ENCODE data around the gene UGT2A2. TPM values are rescaled to one million over a fixed set of nuclear protein-coding genes. Genes with fewer than 3 reads are reported as not detected.

UGT2A2 gene
- total and polyA plus RNA-seq, 2 experiments from 2014 or later = not detected

DNA sequence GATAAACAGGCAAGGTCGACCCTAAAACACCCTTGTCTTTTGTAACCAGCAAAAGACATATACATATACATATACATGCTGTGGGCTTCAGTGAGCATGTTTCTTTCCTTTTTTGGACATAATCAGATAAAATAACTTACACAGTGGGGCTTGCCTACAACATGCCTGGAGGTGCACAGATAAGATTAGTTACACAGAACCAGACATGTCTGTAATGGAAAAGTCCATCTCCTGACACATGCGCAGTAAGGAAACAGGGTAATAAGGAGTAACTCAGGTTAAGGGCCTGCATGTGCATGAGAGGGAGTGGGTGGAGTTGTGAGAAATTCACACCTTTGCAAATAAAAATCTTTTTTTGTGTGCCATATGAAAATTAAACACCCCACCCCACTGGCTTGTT is 10.2 kb upstream of the UGT2A2 start (continued):
- TF ChIP-seq, protein P1, sequence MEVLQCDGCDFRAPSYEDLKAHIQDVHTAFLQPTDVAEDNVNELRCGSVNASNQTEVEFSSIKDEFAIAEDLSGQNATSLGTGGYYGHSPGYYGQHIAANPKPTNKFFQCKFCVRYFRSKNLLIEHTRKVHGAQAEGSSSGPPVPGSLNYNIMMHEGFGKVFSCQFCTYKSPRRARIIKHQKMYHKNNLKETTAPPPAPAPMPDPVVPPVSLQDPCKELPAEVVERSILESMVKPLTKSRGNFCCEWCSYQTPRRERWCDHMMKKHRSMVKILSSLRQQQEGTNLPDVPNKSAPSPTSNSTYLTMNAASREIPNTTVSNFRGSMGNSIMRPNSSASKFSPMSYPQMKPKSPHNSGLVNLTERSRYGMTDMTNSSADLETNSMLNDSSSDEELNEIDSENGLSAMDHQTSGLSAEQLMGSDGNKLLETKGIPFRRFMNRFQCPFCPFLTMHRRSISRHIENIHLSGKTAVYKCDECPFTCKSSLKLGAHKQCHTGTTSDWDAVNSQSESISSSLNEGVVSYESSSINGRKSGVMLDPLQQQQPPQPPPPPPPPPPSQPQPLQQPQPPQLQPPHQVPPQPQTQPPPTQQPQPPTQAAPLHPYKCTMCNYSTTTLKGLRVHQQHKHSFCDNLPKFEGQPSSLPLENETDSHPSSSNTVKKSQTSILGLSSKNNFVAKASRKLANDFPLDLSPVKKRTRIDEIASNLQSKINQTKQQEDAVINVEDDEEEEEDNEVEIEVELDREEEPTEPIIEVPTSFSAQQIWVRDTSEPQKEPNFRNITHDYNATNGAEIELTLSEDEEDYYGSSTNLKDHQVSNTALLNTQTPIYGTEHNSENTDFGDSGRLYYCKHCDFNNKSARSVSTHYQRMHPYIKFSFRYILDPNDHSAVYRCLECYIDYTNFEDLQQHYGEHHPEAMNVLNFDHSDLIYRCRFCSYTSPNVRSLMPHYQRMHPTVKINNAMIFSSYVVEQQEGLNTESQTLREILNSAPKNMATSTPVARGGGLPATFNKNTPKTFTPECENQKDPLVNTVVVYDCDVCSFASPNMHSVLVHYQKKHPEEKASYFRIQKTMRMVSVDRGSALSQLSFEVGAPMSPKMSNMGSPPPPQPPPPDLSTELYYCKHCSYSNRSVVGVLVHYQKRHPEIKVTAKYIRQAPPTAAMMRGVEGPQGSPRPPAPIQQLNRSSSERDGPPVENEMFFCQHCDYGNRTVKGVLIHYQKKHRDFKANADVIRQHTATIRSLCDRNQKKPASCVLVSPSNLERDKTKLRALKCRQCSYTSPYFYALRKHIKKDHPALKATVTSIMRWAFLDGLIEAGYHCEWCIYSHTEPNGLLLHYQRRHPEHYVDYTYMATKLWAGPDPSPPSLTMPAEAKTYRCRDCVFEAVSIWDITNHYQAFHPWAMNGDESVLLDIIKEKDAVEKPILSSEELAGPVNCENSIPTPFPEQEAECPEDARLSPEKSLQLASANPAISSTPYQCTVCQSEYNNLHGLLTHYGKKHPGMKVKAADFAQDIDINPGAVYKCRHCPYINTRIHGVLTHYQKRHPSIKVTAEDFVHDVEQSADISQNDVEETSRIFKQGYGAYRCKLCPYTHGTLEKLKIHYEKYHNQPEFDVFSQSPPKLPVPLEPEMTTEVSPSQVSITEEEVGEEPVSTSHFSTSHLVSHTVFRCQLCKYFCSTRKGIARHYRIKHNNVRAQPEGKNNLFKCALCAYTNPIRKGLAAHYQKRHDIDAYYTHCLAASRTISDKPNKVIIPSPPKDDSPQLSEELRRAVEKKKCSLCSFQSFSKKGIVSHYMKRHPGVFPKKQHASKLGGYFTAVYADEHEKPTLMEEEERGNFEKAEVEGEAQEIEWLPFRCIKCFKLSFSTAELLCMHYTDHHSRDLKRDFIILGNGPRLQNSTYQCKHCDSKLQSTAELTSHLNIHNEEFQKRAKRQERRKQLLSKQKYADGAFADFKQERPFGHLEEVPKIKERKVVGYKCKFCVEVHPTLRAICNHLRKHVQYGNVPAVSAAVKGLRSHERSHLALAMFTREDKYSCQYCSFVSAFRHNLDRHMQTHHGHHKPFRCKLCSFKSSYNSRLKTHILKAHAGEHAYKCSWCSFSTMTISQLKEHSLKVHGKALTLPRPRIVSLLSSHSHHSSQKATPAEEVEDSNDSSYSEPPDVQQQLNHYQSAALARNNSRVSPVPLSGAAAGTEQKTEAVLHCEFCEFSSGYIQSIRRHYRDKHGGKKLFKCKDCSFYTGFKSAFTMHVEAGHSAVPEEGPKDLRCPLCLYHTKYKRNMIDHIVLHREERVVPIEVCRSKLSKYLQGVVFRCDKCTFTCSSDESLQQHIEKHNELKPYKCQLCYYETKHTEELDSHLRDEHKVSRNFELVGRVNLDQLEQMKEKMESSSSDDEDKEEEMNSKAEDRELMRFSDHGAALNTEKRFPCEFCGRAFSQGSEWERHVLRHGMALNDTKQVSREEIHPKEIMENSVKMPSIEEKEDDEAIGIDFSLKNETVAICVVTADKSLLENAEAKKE (CRISPR knock-in tag; IDR thresholded peaks at IDR 0.05) = no peak
- no peak for TF ChIP-seq EZH2phosphoT487 (IDR thresholded peaks at IDR 0.05; ENCODE audit: unreplicated experiment)
- no peak for TF ChIP-seq ZNF331 (CRISPR knock-in tag; IDR thresholded peaks at IDR 0.05; ENCODE audit: low read depth)
- TF ChIP-seq NANOG (IDR thresholded peaks at IDR 0.05; ENCODE audit: borderline replicate concordance) = no peak
- TF ChIP-seq ZNF114 (CRISPR knock-in tag; IDR thresholded peaks at IDR 0.05) = no peak

DNA sequence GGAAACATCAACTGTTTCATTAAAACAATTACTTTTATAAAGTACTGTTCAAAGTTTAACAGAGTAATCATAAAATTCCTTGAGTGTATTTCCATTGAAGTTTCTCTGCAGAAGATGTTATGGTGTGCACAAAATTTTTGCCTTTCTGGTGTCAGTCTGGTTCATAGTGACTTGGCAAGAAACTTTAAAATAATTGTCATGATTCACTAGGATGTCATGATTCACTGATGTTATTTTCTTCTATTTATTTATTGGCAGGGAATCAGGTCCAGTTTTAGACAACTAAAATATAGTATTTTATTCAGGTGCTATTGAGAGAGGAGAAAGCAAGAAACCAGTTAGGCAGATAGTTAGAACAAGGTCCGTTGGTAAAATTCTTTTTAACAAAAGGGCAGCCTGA is 9.8 kb upstream of the UGT2A2 start:
- no peak overlapping the region for H3K4me2 ChIP-seq
- H3K27ac Mint-ChIP-seq = no peak overlapping the region
- no peaks in the 10 kb centered on the region for H3K27me3 ChIP-seq (ENCODE audit: insufficient read depth)
- no peak overlapping the region for H3K4me3 Mint-ChIP-seq
- H3K4me1 Mint-ChIP-seq = no peaks in the 10 kb centered on the region
- H3K4me3 ChIP-seq = no peak overlapping the region
- no peaks in the 10 kb centered on the region for H3K79me2 ChIP-seq (replicated peaks; ENCODE audit: insufficient read depth)
- 0 out of 2 replicates have a peak overlapping the region, but pooled peaks have one; percentile 38 for H2AFZ ChIP-seq
- H3K9me2 ChIP-seq (ENCODE audit: insufficient read depth) = no peaks in the 10 kb centered on the region
- no peaks in the 10 kb centered on the region for H4K20me1 ChIP-seq (replicated peaks; ENCODE audit: insufficient read depth)
- no peaks in the 10 kb centered on the region for H3K4me1 ChIP-seq (ENCODE audit: insufficient read depth)
- H3F3A ChIP-seq (replicated peaks; ENCODE audit: low read depth) = no peaks in the 10 kb centered on the region
- H3K9me3 Mint-ChIP-seq = no peaks in the 10 kb centered on the region
- no peaks in the 10 kb centered on the region for H3K27me3 Mint-ChIP-seq (ENCODE audit: insufficient read depth, low read depth, poor library complexity)
- H3K36me3 ChIP-seq (ENCODE audit: insufficient read depth) = no peaks in the 10 kb centered on the region
- DNase-seq (ENCODE audit: low spot score) (no peak), ATAC-seq (no peak)
- no peaks in the 10 kb centered on the region for H3K36me3 Mint-ChIP-seq (ENCODE audit: low read depth)
- H3K27ac ChIP-seq (ENCODE audit: low read depth) = no peak overlapping the region
- TF ChIP-seq CREB1 (CRISPR knock-in tag; IDR thresholded peaks at IDR 0.05; ENCODE audit: low read depth) (no peak), STAT1 (IDR thresholded peaks at IDR 0.05; ENCODE audit: unreplicated experiment) (no peak), JUNB (IDR thresholded peaks at IDR 0.05; ENCODE audit: unreplicated experiment) (no peak), ZNF114 (CRISPR knock-in tag; IDR thresholded peaks at IDR 0.05) (no peak), EZH2 (IDR thresholded peaks at IDR 0.05; ENCODE audit: low read depth, unreplicated experiment) (no peak), NANOG (IDR thresholded peaks at IDR 0.05; ENCODE audit: borderline replicate concordance) (no peak)
- TF ChIP-seq, protein P2, sequence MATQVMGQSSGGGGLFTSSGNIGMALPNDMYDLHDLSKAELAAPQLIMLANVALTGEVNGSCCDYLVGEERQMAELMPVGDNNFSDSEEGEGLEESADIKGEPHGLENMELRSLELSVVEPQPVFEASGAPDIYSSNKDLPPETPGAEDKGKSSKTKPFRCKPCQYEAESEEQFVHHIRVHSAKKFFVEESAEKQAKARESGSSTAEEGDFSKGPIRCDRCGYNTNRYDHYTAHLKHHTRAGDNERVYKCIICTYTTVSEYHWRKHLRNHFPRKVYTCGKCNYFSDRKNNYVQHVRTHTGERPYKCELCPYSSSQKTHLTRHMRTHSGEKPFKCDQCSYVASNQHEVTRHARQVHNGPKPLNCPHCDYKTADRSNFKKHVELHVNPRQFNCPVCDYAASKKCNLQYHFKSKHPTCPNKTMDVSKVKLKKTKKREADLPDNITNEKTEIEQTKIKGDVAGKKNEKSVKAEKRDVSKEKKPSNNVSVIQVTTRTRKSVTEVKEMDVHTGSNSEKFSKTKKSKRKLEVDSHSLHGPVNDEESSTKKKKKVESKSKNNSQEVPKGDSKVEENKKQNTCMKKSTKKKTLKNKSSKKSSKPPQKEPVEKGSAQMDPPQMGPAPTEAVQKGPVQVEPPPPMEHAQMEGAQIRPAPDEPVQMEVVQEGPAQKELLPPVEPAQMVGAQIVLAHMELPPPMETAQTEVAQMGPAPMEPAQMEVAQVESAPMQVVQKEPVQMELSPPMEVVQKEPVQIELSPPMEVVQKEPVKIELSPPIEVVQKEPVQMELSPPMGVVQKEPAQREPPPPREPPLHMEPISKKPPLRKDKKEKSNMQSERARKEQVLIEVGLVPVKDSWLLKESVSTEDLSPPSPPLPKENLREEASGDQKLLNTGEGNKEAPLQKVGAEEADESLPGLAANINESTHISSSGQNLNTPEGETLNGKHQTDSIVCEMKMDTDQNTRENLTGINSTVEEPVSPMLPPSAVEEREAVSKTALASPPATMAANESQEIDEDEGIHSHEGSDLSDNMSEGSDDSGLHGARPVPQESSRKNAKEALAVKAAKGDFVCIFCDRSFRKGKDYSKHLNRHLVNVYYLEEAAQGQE (IDR thresholded peaks at IDR 0.05; ENCODE audit: unreplicated experiment) = no peak
- TF ChIP-seq, protein P3, sequence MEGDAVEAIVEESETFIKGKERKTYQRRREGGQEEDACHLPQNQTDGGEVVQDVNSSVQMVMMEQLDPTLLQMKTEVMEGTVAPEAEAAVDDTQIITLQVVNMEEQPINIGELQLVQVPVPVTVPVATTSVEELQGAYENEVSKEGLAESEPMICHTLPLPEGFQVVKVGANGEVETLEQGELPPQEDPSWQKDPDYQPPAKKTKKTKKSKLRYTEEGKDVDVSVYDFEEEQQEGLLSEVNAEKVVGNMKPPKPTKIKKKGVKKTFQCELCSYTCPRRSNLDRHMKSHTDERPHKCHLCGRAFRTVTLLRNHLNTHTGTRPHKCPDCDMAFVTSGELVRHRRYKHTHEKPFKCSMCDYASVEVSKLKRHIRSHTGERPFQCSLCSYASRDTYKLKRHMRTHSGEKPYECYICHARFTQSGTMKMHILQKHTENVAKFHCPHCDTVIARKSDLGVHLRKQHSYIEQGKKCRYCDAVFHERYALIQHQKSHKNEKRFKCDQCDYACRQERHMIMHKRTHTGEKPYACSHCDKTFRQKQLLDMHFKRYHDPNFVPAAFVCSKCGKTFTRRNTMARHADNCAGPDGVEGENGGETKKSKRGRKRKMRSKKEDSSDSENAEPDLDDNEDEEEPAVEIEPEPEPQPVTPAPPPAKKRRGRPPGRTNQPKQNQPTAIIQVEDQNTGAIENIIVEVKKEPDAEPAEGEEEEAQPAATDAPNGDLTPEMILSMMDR (conservative IDR thresholded peaks at IDR 0.05; ENCODE audit: low read depth in 2 of 2) = no peak
